HEK293 (cell line): ENCODE measurements around the gene WFDC10A.

Experiments
- CTCF ChIA-PET: fragments of 350-600 bp; formaldehyde crosslinking; extraction: SDS; loops from one replicate; lab custom pipeline; 2021; ENCODE audit warnings: antibody characterized with exemption; lab: Yijun Ruan, JAX
- POLR2A ChIA-PET: fragments of 300-600 bp; formaldehyde crosslinking; extraction: SDS; loops from one replicate; lab custom pipeline; 2020; ENCODE audit warnings: antibody characterized with exemption, inconsistent platforms; lab: Yijun Ruan, JAX
- H3K27ac ChIP-seq: fragments of 200-500 bp; sonication (Bioruptor generic); 2 replicates; pipeline ENCODE4 v1.5.1; 2014; ENCODE audit warnings: low read depth, low read length, control low read depth, inconsistent platforms; ENCODE audit errors: extremely low read depth
- H3K36me3 ChIP-seq, 2 experiments: fragments of 200-500 bp in 1 of 2; sonication (Bioruptor generic) in 1 of 2; 1 replicate in 1 of 2; 2 replicates in 1 of 2; pipeline ENCODE4 v1.5.1; 2014 to 2017; ENCODE audit warnings: inconsistent platforms in 2 of 2, low read length in 2 of 2; ENCODE audit not compliant: control insufficient read depth in 2 of 2, insufficient read depth in 1 of 2
- H3K4me1 ChIP-seq: fragments of 200-500 bp; sonication (Bioruptor generic); 2 replicates; pipeline ENCODE4 v1.5.1; 2014; ENCODE audit warnings: mild to moderate bottlenecking, low read length, inconsistent platforms; ENCODE audit not compliant: control insufficient read depth, insufficient read depth
- H3K4me3 ChIP-seq: 2 replicates; pipeline ENCODE4 v1.5.1; 2011; ENCODE audit warnings: low read depth, mild to moderate bottlenecking, control low read depth, low read length, moderate library complexity
- H3K9me3 ChIP-seq: fragments of 200-500 bp; sonication (Bioruptor generic); 2 replicates; pipeline ENCODE4 v1.5.1; 2014; ENCODE audit warnings: low read depth, low read length, inconsistent platforms; ENCODE audit not compliant: control insufficient read depth, insufficient read depth
- IKZF3 ChIP-seq: fragments of 450-650 bp; IDR thresholded peaks from 2 replicates; pipeline ENCODE4 v1.5.0; 2018; ENCODE audit warnings: missing biosample characterization, mild to moderate bottlenecking, missing genetic modification characterization, moderate library complexity
- OSR2 ChIP-seq: fragments of 450-650 bp; formaldehyde crosslinking; IDR thresholded peaks from 2 replicates; pipeline ENCODE4 v1.5.1; 2016; ENCODE audit warnings: missing biosample characterization, missing genetic modification characterization
- SETDB1 ChIP-seq: IDR thresholded peaks from one replicate; pipeline ENCODE4 v1.6.1; 2017; ENCODE audit warnings: mild to moderate bottlenecking, low read length, moderate library complexity, mixed read lengths; ENCODE audit not compliant: insufficient read length
- SP2 ChIP-seq: fragments of 450-650 bp; formaldehyde crosslinking; IDR thresholded peaks from 2 replicates; pipeline ENCODE4 v1.5.1; 2016; ENCODE audit warnings: missing biosample characterization, missing genetic modification characterization
- ZNF157 ChIP-seq: fragments of 450-650 bp; formaldehyde crosslinking; IDR thresholded peaks from 2 replicates; pipeline ENCODE4 v1.5.1; 2016; ENCODE audit warnings: missing biosample characterization, missing genetic modification characterization
- ZNF239 ChIP-seq: fragments of 450-650 bp; formaldehyde crosslinking; IDR thresholded peaks from 2 replicates; pipeline ENCODE4 v1.5.1; 2016; ENCODE audit warnings: missing biosample characterization, missing genetic modification characterization
- ZNF433 ChIP-seq: fragments of 450-650 bp; formaldehyde crosslinking; IDR thresholded peaks from 2 replicates; pipeline ENCODE4 v1.5.1; 2016; ENCODE audit warnings: missing biosample characterization, missing genetic modification characterization, low read depth
- ZNF629 ChIP-seq: fragments of 450-650 bp; formaldehyde crosslinking; IDR thresholded peaks from 2 replicates; pipeline ENCODE4 v1.5.1; 2017; ENCODE audit warnings: missing biosample characterization, missing genetic modification characterization
- ZNF843 ChIP-seq: fragments of 450-650 bp; formaldehyde crosslinking; IDR thresholded peaks from 2 replicates; pipeline ENCODE4 v1.5.1; 2016; ENCODE audit warnings: missing biosample characterization, missing genetic modification characterization
- ZSCAN30 ChIP-seq: fragments of 450-650 bp; IDR thresholded peaks from 2 replicates; pipeline ENCODE4 v1.5.1; 2018; ENCODE audit warnings: missing biosample characterization, mild to moderate bottlenecking, missing genetic modification characterization, moderate library complexity
- TF ChIP-seq, protein P1 (sequence below): fragments of 450-650 bp; formaldehyde crosslinking; IDR thresholded peaks from 2 replicates; pipeline ENCODE4 v1.5.1; 2016; ENCODE audit warnings: missing biosample characterization, missing genetic modification characterization

Gene WFDC10A

DNA sequence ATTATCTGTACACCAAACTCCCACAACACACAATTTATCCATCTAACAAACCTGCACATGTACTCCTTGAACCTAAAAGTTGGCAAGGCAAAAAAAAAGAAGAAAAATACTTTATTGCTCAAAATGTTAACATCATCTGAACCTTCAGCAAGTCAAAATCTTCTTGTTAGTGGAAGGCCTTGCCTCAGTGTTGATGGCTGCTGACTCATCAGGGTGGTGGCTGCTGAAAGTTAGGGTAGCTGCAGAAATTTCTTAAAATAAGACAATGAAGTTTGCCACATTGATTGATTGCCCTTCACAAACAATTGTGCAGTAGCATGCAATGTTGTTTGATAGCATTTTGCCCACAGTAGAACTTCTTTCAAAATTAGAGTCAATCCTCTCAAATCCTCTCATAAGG is 43.2 kb downstream of the WFDC10A start:
- no peak overlapping the region for H3K27ac ChIP-seq
- no peaks in the 10 kb centered on the region for H3K36me3 ChIP-seq
- CTCF ChIA-PET = interaction anchor here (1.9 kb wide), 1 partner anchor 98 kb away, joined by 9 read pairs; no protein-coding TSS in a partner anchor
- no peaks in the 10 kb centered on the region for H3K9me3 ChIP-seq
- no peak overlapping the region for H3K4me3 ChIP-seq
- POLR2A ChIA-PET = no interaction called here
- TF ChIP-seq, protein P1, sequence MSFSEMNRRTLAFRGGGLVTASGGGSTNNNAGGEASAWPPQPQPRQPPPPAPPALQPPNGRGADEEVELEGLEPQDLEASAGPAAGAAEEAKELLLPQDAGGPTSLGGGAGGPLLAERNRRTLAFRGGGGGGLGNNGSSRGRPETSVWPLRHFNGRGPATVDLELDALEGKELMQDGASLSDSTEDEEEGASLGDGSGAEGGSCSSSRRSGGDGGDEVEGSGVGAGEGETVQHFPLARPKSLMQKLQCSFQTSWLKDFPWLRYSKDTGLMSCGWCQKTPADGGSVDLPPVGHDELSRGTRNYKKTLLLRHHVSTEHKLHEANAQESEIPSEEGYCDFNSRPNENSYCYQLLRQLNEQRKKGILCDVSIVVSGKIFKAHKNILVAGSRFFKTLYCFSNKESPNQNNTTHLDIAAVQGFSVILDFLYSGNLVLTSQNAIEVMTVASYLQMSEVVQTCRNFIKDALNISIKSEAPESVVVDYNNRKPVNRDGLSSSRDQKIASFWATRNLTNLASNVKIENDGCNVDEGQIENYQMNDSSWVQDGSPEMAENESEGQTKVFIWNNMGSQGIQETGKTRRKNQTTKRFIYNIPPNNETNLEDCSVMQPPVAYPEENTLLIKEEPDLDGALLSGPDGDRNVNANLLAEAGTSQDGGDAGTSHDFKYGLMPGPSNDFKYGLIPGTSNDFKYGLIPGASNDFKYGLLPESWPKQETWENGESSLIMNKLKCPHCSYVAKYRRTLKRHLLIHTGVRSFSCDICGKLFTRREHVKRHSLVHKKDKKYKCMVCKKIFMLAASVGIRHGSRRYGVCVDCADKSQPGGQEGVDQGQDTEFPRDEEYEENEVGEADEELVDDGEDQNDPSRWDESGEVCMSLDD (tag by site-specific recombination) = no peak
- TF ChIP-seq IKZF3 (no peak), ZNF433 (tag by site-specific recombination) (no peak), ZNF843 (tag by site-specific recombination) (no peak), ZNF157 (tag by site-specific recombination) (no peak), ZSCAN30 (no peak), ZNF629 (no peak)
- H3K4me1 ChIP-seq = no peaks in the 10 kb centered on the region

DNA sequence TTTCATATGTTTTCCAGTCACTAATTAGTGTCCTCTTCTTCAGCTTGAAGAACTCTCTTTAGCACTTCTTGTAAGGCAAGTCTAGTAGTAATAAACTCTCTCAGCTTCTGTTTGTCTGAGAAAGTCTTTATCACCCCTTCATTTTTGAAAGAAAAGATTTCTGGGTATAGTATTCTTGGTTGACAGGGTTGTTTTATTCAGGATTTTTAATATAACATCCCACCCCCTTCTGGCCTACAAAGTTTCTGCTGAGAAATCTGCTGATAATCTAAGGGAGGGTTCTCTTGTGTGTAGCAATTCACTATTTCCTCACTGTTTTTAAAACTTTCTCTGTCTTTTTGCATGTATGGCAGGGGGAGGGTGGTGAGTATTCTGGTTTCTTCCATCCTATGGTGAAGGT is 50.1 kb downstream of the WFDC10A start:
- no peaks in the 10 kb centered on the region for H3K4me1 ChIP-seq
- no peak overlapping the region for H3K27ac ChIP-seq
- no peak overlapping the region for H3K4me3 ChIP-seq
- ChIA-PET POLR2A (no interaction called here), CTCF (no interaction called here)
- TF ChIP-seq SP2 (tag by site-specific recombination) = no peak
- TF ChIP-seq OSR2 (tag by site-specific recombination) = no peak
- no peak for TF ChIP-seq ZNF239 (tag by site-specific recombination)
- TF ChIP-seq SETDB1 = peak; percentile 91
- no peaks in the 10 kb centered on the region for H3K9me3 ChIP-seq
- H3K36me3 ChIP-seq = no peaks in the 10 kb centered on the region
